NT2/D1 (cell line): ENCODE data around the gene KIR2DL4.
"Not testable (repeated sequence)": the region's sequence is repeated elsewhere in the genome, so short reads cannot be mapped to it uniquely, and the experiment has no call there.

Experiments
- SUZ12 ChIP-seq: IDR thresholded peaks from 2 replicates; pipeline ENCODE4 v1.6.1; 2011; ENCODE audit not compliant: insufficient read length, insufficient read depth; ENCODE audit errors: extremely low read depth
- YY1 ChIP-seq: IDR thresholded peaks from 2 replicates; pipeline ENCODE4 v1.6.1; 2011; ENCODE audit not compliant: insufficient read length, insufficient read depth

DNA sequence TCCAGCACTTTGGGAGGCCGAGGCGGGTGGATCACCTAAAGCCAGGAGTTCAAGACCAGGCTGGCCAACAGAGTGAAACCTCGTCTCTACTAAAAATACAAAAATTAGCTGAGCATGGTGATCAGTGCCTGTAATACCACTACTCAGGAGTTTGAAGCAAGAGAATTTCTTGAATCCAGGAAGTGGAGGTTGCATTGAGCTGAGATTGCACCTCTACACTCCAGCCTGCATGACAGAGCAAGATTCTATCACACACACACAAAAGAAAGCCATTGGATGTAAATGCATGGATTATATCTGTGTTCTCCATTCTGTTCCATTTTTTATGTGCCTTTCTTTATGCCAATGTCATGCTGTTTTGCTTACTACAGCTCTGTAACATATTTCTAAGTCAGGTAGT is 55.1 kb downstream of the KIR2DL4 start:
- not testable (repeated sequence) for TF ChIP-seq SUZ12, YY1
